Stimulated activated CD4-positive, alpha-beta T cell treated with anti-CD3 and anti-CD28 coated beads, TNF-alpha, amount 100 ng/mL, for 1 hour (primary cell): Measurements from ENCODE around the gene TYRO3.
"Not testable (repeated sequence)": the region's sequence is repeated elsewhere in the genome, so short reads cannot be mapped to it uniquely, and the experiment has no call there.

Experiments used
- DNase-seq, 3 donors: peaks; one replicate each; pipeline ENCODE4 v3.0.0-alpha.2; 2020; ENCODE audit warnings: low read depth in 3 of 3, low spot score in 1 of 3

Gene TYRO3

GRCh38 chr15:41553731-41554130 is 5.3 kb upstream of the TYRO3 start:
- DNase-seq = no peak

GRCh38 chr15:41554343-41554742 is 4.7 kb upstream of the TYRO3 start:
- no peak for DNase-seq

- DNase-seq = no peak
Observed at GRCh38 chr15:41554915-41555314, 4.1 kb upstream of the TYRO3 start.

- no peak for DNase-seq
Observed at GRCh38 chr15:41556677-41557076, 2.3 kb upstream of the TYRO3 start.

GRCh38 chr15:41557673-41558399 is 1.2 kb upstream of the TYRO3 start:
- DNase-seq = peak; percentile 32 to 52 (median 40)

- no peak for DNase-seq
Observed at GRCh38 chr15:41559239-41559782, 299 bp downstream of the TYRO3 start.

GRCh38 chr15:41560572-41560874 is 1.5 kb downstream of the TYRO3 start:
- no peak for DNase-seq

- DNase-seq = no peak
Observed at GRCh38 chr15:41561104-41561776, 2.2 kb downstream of the TYRO3 start.

- no peak for DNase-seq
Observed at GRCh38 chr15:41561777-41562145, 2.7 kb downstream of the TYRO3 start.

- no peak for DNase-seq
Observed at GRCh38 chr15:41562244-41562643, 3.2 kb downstream of the TYRO3 start.

- no peak for DNase-seq
Observed at GRCh38 chr15:41562784-41563198, 3.8 kb downstream of the TYRO3 start.

GRCh38 chr15:41564286-41564959 is 5.4 kb downstream of the TYRO3 start:
- DNase-seq = no peak

GRCh38 chr15:41564960-41565502 is 6.0 kb downstream of the TYRO3 start:
- DNase-seq = no peak

- no peak for DNase-seq
Observed at GRCh38 chr15:41565702-41566101, 6.7 kb downstream of the TYRO3 start.

GRCh38 chr15:41566121-41566885 is 7.3 kb downstream of the TYRO3 start:
- DNase-seq = no peak

- DNase-seq = no peak
Observed at GRCh38 chr15:41567261-41567660, 8.2 kb downstream of the TYRO3 start.

- no peak for DNase-seq
Observed at GRCh38 chr15:41567862-41568261, 8.8 kb downstream of the TYRO3 start.

- no peak for DNase-seq
Observed at GRCh38 chr15:41568350-41569017, 9.5 kb downstream of the TYRO3 start.

- DNase-seq = not testable (repeated sequence)
Observed at GRCh38 chr15:41569232-41569631, 10.2 kb downstream of the TYRO3 start.

- no peak for DNase-seq
Observed at GRCh38 chr15:41570764-41571163, 11.8 kb downstream of the TYRO3 start.

- no peak for DNase-seq
Observed at GRCh38 chr15:41571948-41572347, 12.9 kb downstream of the TYRO3 start.
